MCF 10A (cell line): Measurements from ENCODE around the gene EHD2. TPM values are rescaled to one million over a fixed set of nuclear protein-coding genes. Genes with fewer than 3 reads are reported as not detected.
"Not testable (repeated sequence)": the region's sequence is repeated elsewhere in the genome, so short reads cannot be mapped to it uniquely, and the experiment has no call there.

Experiments
- BruUV-seq: library from RNA; stranded (reverse); fragments of 400-500 nt; replicated peaks from 2 replicates; lab custom pipeline; 2021; lab: Mats Ljungman, UMichigan
- CTCF ChIA-PET: fragments of 300-600 bp; sonication (Branson Sonifier 250); formaldehyde crosslinking; extraction: SDS; loops from one replicate; lab custom pipeline; 2021; ENCODE audit warnings: antibody characterized with exemption, inconsistent platforms; lab: Yijun Ruan, JAX
- POLR2A ChIA-PET: fragments of 300-600, 350-650 bp; sonication (Branson Sonifier 250); formaldehyde crosslinking; extraction: SDS; loops from one replicate; lab custom pipeline; 2020; ENCODE audit warnings: antibody characterized with exemption, inconsistent platforms; lab: Yijun Ruan, JAX
- DNase-seq: peaks from one replicate; pipeline ENCODE4 v3.0.0-alpha.2; 2018; ENCODE audit not compliant: unreplicated experiment
- H3K27ac Mint-ChIP-seq: one replicate; pipeline ENCODE4 v1.8.0; 2022; ENCODE audit warnings: mild to moderate bottlenecking, low read depth, mixed read lengths; ENCODE audit not compliant: unreplicated experiment
- H3K27me3 Mint-ChIP-seq: one replicate; pipeline ENCODE4 v1.8.0; 2022; ENCODE audit warnings: mixed read lengths; ENCODE audit not compliant: insufficient read depth, unreplicated experiment
- H3K36me3 Mint-ChIP-seq: one replicate; pipeline ENCODE4 v1.8.0; 2022; ENCODE audit warnings: mild to moderate bottlenecking, moderate library complexity, mixed read lengths; ENCODE audit not compliant: insufficient read depth, unreplicated experiment
- H3K4me1 Mint-ChIP-seq: one replicate; pipeline ENCODE4 v1.8.0; 2022; ENCODE audit warnings: mixed read lengths; ENCODE audit not compliant: insufficient read depth, unreplicated experiment
- H3K4me3 Mint-ChIP-seq: one replicate; pipeline ENCODE4 v1.8.0; 2022; ENCODE audit warnings: mild to moderate bottlenecking, moderate library complexity, mixed read lengths; ENCODE audit not compliant: unreplicated experiment
- H3K9me3 Mint-ChIP-seq: one replicate; pipeline ENCODE4 v1.8.0; 2022; ENCODE audit warnings: mixed read lengths; ENCODE audit not compliant: unreplicated experiment
- CTCF ChIP-seq: fragments of 200-600 bp; IDR thresholded peaks from one replicate; pipeline ENCODE4 v1.8.0; 2022; ENCODE audit warnings: antibody characterized with exemption, mild to moderate bottlenecking; ENCODE audit not compliant: unreplicated experiment
- intact Hi-C: fragments of 100-400 bp; cut with micrococcal nuclease; formaldehyde crosslinking; loops from 2 replicates; pipeline ENCODE4 v1.14.1; 2022
- total RNA-seq: library from RNA; stranded (reverse); gene quantifications from 2 replicates; pipeline ENCODE4 v1.2.3, GENCODE V29; 2022

EHD2 gene
- total RNA-seq, 1 experiment from 2014 or later: 88.8 TPM

- intact Hi-C loops: no loop called here
- no peak for TF ChIP-seq CTCF
- Mint-ChIP-seq H3K27ac (peak overlapping the region; percentile 7), H3K36me3 (peaks cover 78% of the 10 kb centered on the region), H3K27me3 (no peaks in the 10 kb centered on the region), H3K4me1 (peaks cover 52% of the 10 kb centered on the region), H3K9me3 (no peaks in the 10 kb centered on the region), H3K4me3 (peak overlapping the region; percentile 34)
- no TSS peak for BruUV-seq
- POLR2A ChIA-PET: interaction anchor here (0.6 to 11.9 kb wide), 7 partner anchors 8 to 1726 kb away, joined by 3 to 207 read pairs (median 4); partner anchors contain the start of genes EHD2, NOP53 and PIH1D1
- peak; percentile 94 for DNase-seq
- CTCF ChIA-PET: interaction anchor here (1.0 to 4.7 kb wide), 2 partner anchors 12 to 15 kb away, joined by 3 to 32 read pairs; partner anchors contain the start of gene EHD2
Measured at GRCh38 chr19:47725759-47726401, 12.7 kb downstream of the EHD2 start.

GRCh38 chr19:47726467-47726866 lies 13.2 kb downstream of the EHD2 start:
- TF ChIP-seq CTCF: no peak
- intact Hi-C loops: no loop called here
- H3K36me3 Mint-ChIP-seq: peaks cover 77% of the 10 kb centered on the region
- H3K27ac Mint-ChIP-seq: peak overlapping the region; percentile 7
- H3K27me3 Mint-ChIP-seq: no peaks in the 10 kb centered on the region
- peak overlapping the region; percentile 34 for H3K4me3 Mint-ChIP-seq
- POLR2A ChIA-PET: interaction anchor here (0.7 to 11.9 kb wide), 7 partner anchors 9 to 1126 kb away, joined by 3 to 207 read pairs (median 4); partner anchors contain the start of genes EHD2, NOP53 and ZC3H4
- H3K4me1 Mint-ChIP-seq: peaks cover 51% of the 10 kb centered on the region
- no peak for DNase-seq
- BruUV-seq: no TSS peak
- CTCF ChIA-PET: interaction anchor here (0.6 to 4.7 kb wide), 2 partner anchors 13 to 52 kb away, joined by 5 to 32 read pairs; partner anchors contain the start of genes EHD2 and SELENOW
- no peaks in the 10 kb centered on the region for H3K9me3 Mint-ChIP-seq

- BruUV-seq, DNase-seq, H3K9me3 Mint-ChIP-seq, H3K27me3 Mint-ChIP-seq: not testable (repeated sequence)
- peak overlapping the region; percentile 76 for H3K4me3 Mint-ChIP-seq
- ChIA-PET CTCF (interaction anchor here (0.6 to 1.1 kb wide), 2 partner anchors 16 to 303 kb away, joined by 3 to 4 read pairs; no protein-coding TSS in a partner anchor), POLR2A (interaction anchor here (0.6 to 11.9 kb wide), 4 partner anchors 10 to 36 kb away, joined by 3 to 207 read pairs (median 32); partner anchors contain the start of genes EHD2 and NOP53)
- intact Hi-C loops: loop anchor here (2.0 kb wide), 1 partner anchor 15 kb away; no protein-coding TSS in a partner anchor
- H3K4me1 Mint-ChIP-seq: peaks cover 51% of the 10 kb centered on the region
- peak overlapping the region; percentile 83 for H3K27ac Mint-ChIP-seq
- H3K36me3 Mint-ChIP-seq: peaks cover 82% of the 10 kb centered on the region
Measured at GRCh38 chr19:47728295-47728694, 15.1 kb downstream of the EHD2 start.

- BruUV-seq: no TSS peak
- POLR2A ChIA-PET: interaction anchor here (1.0 to 11.9 kb wide), 6 partner anchors 11 to 245 kb away, joined by 3 to 207 read pairs (median 16); partner anchors contain the start of genes EHD2, KPTN, NOP53 and SELENOW
- H3K27ac Mint-ChIP-seq: peak overlapping the region; percentile 83
- H3K4me3 Mint-ChIP-seq: peak overlapping the region; percentile 76
- CTCF ChIA-PET: interaction anchor here (0.7 kb wide), 1 partner anchor 327 kb away, joined by 4 read pairs; no protein-coding TSS in a partner anchor
- no peak for TF ChIP-seq CTCF
- peaks cover 83% of the 10 kb centered on the region for H3K36me3 Mint-ChIP-seq
- no peaks in the 10 kb centered on the region for H3K27me3 Mint-ChIP-seq
- intact Hi-C loops: loop anchor here (1.0 to 2.0 kb wide), 2 partner anchors 10 to 13 kb away; no protein-coding TSS in a partner anchor
- no peaks in the 10 kb centered on the region for H3K9me3 Mint-ChIP-seq
- peak; percentile 98 for DNase-seq
- peaks cover 47% of the 10 kb centered on the region for H3K4me1 Mint-ChIP-seq
Measured at GRCh38 chr19:47729468-47729798, 16.2 kb downstream of the EHD2 start.
